Lung (tissue), 12 donors: ENCODE measurements around the gene SYNGR1. TPM values are rescaled to one million over a fixed set of nuclear protein-coding genes. Genes with fewer than 3 reads are reported as not detected.

Experiments used
- ATAC-seq: fragments of 200-7000 bp; cut with Tn5 transposase; one replicate; pipeline ENCODE4 v1.9.1; 2020; ENCODE audit warnings: moderate number of reproducible peaks; ENCODE audit not compliant: insufficient read depth, low FRiP score
- DNase-seq, 3 donors: peaks; one replicate each; pipeline ENCODE4 v3.0.0-alpha.2; 2013 to 2017
- H3K27ac ChIP-seq, 2 donors: one replicate each; pipeline ENCODE4 v1.5.1; 2013; ENCODE audit warnings: mild to moderate bottlenecking in 2 of 2, moderate library complexity in 2 of 2, control low read depth in 1 of 2, inconsistent platforms in 1 of 2, low read depth in 1 of 2, low read length in 1 of 2
- H3K27me3 ChIP-seq, 3 donors: one replicate each; pipeline ENCODE4 v1.5.1; 2013; ENCODE audit warnings: low read length in 2 of 3; ENCODE audit not compliant: control insufficient read depth in 3 of 3, insufficient read depth in 3 of 3
- H3K36me3 ChIP-seq, 4 donors: one replicate each; pipeline ENCODE4 v1.5.1; 2013; ENCODE audit warnings: low read length in 4 of 4, mild to moderate bottlenecking in 1 of 4, moderate library complexity in 1 of 4; ENCODE audit not compliant: control insufficient read depth in 4 of 4, insufficient read depth in 4 of 4
- H3K4me1 ChIP-seq, 5 donors: one replicate each; pipeline ENCODE4 v1.5.1; 2013; ENCODE audit warnings: low read length in 5 of 5, mild to moderate bottlenecking in 2 of 5, moderate library complexity in 1 of 5; ENCODE audit not compliant: control insufficient read depth in 5 of 5, insufficient read depth in 5 of 5
- H3K4me3 ChIP-seq: one replicate; pipeline ENCODE4 v1.5.1; 2013; ENCODE audit warnings: mild to moderate bottlenecking, control low read depth, moderate library complexity
- H3K9ac ChIP-seq, 2 donors: one replicate each; pipeline ENCODE4 v1.5.1; 2013; ENCODE audit warnings: low read length in 2 of 2, control low read depth in 1 of 2; ENCODE audit not compliant: insufficient read depth in 1 of 2
- H3K9me3 ChIP-seq, 4 donors: one replicate each; pipeline ENCODE4 v1.5.1; 2013; ENCODE audit warnings: low read length in 3 of 4, mild to moderate bottlenecking in 1 of 4, moderate library complexity in 1 of 4; ENCODE audit not compliant: control insufficient read depth in 4 of 4, insufficient read depth in 3 of 4
- CTCF ChIP-seq: IDR thresholded peaks from 2 replicates; pipeline ENCODE4 v1.5.1; 2012; ENCODE audit warnings: mild to moderate bottlenecking; ENCODE audit errors: control extremely low read depth, extremely low read depth
- WGBS, 2 donors: extraction: QIAGEN DNeasy Blood & Tissue Kit; methylation state at CpG; one replicate each; pipeline ENCODE4 v1.1.7; 2013; 5-methylcytosine and 5-hydroxymethylcytosine counted together
- polyA plus RNA-seq, 2 donors: library from polyadenylated mRNA; stranded (reverse); fragments of 200-250 nt; gene quantifications; one replicate each; pipeline ENCODE4 v1.2.1, GENCODE V29; 2013
- total RNA-seq, 2 donors: library from RNA; depleted of rRNA in 1 of 2; stranded (reverse); fragments of >200 nt in 1 of 2; gene quantifications; one replicate each; pipeline ENCODE4 v1.2.1, GENCODE V29; 2014 to 2021
- donor health status: control.
- donor health status: control.
- donor health status: Bipolar disorder and iron deficiency.
- donor health status: healthy.
- donor health status: DM: yes; HTN: yes; CAD: no.

The SYNGR1 gene
- total and polyA plus RNA-seq, 4 donors, result 3.5 to 13.3 (median 5.5) TPM

- Histone ChIP-seq H3K9ac (no peak overlapping the region), H3K4me3 (no peak overlapping the region), H3K9me3 (no peaks in the 10 kb centered on the region), H3K4me1 (peaks cover 0 to 22% (median 5%) of the 10 kb centered on the region in 5 donors), H3K27me3 (no peaks in the 10 kb centered on the region), H3K27ac (no peak overlapping the region), H3K36me3 (no peaks in the 10 kb centered on the region)
- DNase-seq (no peak), ATAC-seq (no peak)
- no peak for TF ChIP-seq CTCF
- WGBS, 2 donors, result 72 to 81% methylated on average over 7 of the region's 7 CpGs
These were observed 47.9 kb upstream of the SYNGR1 start for GRCh38 chr22:39301926-39302325.

GRCh38 chr22:39302431-39302960 lies 47.3 kb upstream of the SYNGR1 start:
- DNase-seq, result no peak
- H3K4me3 ChIP-seq, result no peak overlapping the region
- no peak for ATAC-seq
- H3K4me1 ChIP-seq, result peaks cover 0 to 18% (median 5%) of the 10 kb centered on the region in 5 donors
- no peak overlapping the region for H3K9ac ChIP-seq
- H3K27me3 ChIP-seq, result no peaks in the 10 kb centered on the region
- no peak overlapping the region for H3K27ac ChIP-seq
- no peaks in the 10 kb centered on the region for H3K9me3 ChIP-seq
- no peaks in the 10 kb centered on the region for H3K36me3 ChIP-seq
- no peak for TF ChIP-seq CTCF
- 91 to 94% methylated on average over 2 of the region's 2 CpGs for WGBS, 2 donors

- no peak for ATAC-seq
- Histone ChIP-seq H3K9ac (no peak overlapping the region), H3K4me3 (no peak overlapping the region), H3K9me3 (no peaks in the 10 kb centered on the region), H3K27ac (no peak overlapping the region), H3K4me1 (peaks cover 0 to 13% (median under 1%) of the 10 kb centered on the region in 5 donors), H3K27me3 (no peaks in the 10 kb centered on the region), H3K36me3 (no peaks in the 10 kb centered on the region)
- no peak for DNase-seq
- no peak for TF ChIP-seq CTCF
- WGBS, 2 donors, result 97% methylated on average over 11 of the region's 11 CpGs
These were observed 46.4 kb upstream of the SYNGR1 start for GRCh38 chr22:39303358-39303757.
